Measurements from ENCODE around the gene GH1.
"Not testable (repeated sequence)": the region's sequence is repeated elsewhere in the genome, so short reads cannot be mapped to it uniquely, and the experiment has no call there.

- not testable (repeated sequence) for TF ChIP-seq CTCF (IDR thresholded peaks at IDR 0.05; ENCODE audit: low read depth, low read length, poor library complexity, severe bottlenecking); EZH2phosphoT487 (IDR thresholded peaks at IDR 0.05; ENCODE audit: borderline replicate concordance, low read length)
These were observed 33.5 kb downstream of the GH1 start for GRCh38 chr17:63885119-63885518.
